HPDE6-E6E7 (cell line): ENCODE measurements around the gene GSTA4.
"Not testable (repeated sequence)": the region's sequence is repeated elsewhere in the genome, so short reads cannot be mapped to it uniquely, and the experiment has no call there.

Experiments
- DNase-seq: peaks from one replicate; pipeline ENCODE4 v3.0.0; 2011; ENCODE audit warnings: missing footprints; ENCODE audit errors: extremely low spot score

GSTA4 gene

GRCh38 chr6:52975580-52975979, 19.5 kb downstream of the GSTA4 start:
- DNase-seq = no peak

DNA sequence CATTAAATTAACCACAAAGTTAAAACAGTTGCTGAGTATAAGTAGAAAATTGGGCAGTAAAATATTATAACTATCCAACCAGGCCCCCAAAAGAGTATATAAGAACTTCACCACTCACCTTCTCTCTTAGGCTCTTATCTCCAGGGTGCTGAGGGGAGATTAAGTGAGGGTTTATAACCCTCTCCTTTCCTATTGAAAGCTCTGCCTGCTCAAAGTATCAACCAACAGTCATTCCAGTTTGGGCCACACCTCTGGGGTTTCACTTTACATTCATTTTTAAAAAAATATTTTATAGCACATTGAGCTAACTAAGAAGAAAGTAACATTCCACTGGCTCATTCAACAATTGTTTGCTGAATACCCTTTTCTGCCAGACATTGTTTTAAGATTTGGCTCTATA, 22.1 kb downstream of the GSTA4 start:
- DNase-seq = no peak

DNA sequence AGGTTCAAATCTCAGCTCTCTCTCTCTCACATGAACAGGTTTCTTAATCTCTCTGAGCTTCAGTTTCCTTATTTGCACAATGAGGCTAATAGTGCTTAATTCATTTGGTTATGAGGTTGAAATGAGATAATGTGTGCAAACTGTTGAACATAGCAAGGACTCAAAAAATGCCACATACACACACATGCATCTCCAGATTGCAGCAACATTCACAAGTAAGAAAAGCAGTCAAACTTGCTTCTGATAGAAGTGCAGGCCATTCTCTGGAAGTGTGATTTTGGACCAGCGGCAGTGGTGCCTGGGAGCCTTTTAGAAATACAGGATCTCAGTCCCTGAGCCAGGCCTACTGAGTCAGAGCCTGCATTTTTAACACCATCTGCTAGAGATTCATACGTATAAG, 25.7 kb downstream of the GSTA4 start:
- no peak for DNase-seq

- DNase-seq = no peak
These were observed 29.0 kb downstream of the GSTA4 start for GRCh38 chr6:52966101-52966500.

DNA sequence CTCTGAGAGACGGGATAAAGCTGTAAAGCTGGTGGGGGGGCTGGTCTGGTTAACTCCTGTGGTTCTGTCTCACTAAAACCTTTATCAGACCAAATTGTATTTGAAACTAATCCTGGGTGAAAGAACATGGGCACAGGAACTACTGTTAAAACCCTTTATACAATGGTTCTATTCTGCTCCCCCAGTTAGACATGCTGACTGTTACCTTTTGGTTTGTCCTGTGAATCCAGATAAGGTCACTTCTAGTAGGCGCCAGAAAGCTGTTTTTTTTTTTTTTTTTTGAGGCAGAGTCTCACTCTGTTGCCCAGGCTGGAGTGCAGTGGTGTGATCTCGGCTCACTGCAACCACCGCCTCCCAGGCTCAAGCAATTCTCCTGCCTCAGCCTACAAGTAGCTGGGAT, 29.7 kb downstream of the GSTA4 start:
- no peak for DNase-seq

GRCh38 chr6:52964318-52964717, 30.8 kb downstream of the GSTA4 start:
- DNase-seq = no peak

- no peak for DNase-seq
These were observed 32.4 kb downstream of the GSTA4 start for GRCh38 chr6:52962701-52963100.

- DNase-seq = not testable (repeated sequence)
These were observed 34.1 kb downstream of the GSTA4 start for GRCh38 chr6:52961022-52961421.

DNA sequence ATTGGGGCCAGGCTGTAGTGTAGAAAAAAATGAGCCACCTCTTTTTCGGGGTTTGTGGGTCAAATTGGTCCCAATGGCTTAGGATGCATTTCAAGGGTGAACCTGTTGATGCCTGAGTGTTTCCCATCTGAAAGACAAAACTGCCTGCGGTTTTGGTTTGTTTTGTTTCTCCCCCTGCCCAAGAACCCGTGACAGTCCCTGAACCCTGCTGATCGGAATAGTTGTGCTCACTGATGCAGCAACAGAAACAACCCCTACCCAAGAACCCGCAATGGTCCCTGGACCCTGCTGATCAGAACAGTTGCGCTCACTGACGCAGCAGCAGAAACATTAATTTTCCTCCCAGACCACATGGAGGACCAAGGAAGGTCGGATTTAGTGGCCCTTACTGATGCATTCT, 34.9 kb downstream of the GSTA4 start:
- not testable (repeated sequence) for DNase-seq

GRCh38 chr6:52958546-52959255, 36.4 kb downstream of the GSTA4 start:
- DNase-seq = no peak

DNA sequence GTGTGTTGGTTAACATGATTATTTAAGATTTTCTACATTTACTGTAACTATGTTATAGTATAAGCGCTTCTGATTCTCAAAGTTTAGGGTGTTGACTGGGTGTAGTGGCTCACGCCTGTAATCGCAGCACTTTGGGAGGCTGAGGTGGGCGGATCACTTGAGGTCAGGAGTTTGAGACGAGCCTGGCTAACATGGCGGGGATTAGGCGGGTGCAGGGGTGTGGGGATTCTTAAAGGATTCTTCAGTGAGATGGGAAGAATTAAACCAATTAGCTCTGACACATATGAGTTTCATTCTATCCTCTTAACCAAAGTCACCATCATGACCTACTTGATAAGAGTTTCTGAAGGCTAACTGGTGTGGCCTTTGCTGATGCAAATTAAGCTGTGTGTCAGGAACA, 39.2 kb downstream of the GSTA4 start:
- DNase-seq = no peak

- no peak for DNase-seq
These were observed 40.9 kb downstream of the GSTA4 start for GRCh38 chr6:52953911-52954839.

- no peak for DNase-seq
These were observed 48.8 kb downstream of the GSTA4 start for GRCh38 chr6:52946306-52946705.

DNA sequence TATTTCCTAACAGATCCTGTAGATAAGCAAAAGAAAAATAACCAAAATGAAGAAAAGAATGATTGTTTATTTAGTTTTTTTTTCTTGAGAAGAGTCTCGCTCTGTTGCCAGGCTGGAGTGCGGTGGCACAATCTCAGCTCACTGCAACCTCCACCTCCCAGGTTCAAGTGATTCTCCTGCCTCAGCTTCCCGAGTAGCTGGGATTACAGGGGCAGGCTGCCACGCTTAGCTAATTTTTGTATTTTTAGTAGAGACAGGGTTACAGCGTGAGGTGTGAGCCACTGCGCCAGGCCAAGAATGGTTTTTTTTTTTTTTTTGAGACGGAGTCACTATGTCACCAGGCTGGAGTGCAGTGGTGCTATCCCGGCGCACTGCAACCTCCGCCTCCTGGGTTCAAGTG, 52.3 kb downstream of the GSTA4 start:
- not testable (repeated sequence) for DNase-seq

DNA sequence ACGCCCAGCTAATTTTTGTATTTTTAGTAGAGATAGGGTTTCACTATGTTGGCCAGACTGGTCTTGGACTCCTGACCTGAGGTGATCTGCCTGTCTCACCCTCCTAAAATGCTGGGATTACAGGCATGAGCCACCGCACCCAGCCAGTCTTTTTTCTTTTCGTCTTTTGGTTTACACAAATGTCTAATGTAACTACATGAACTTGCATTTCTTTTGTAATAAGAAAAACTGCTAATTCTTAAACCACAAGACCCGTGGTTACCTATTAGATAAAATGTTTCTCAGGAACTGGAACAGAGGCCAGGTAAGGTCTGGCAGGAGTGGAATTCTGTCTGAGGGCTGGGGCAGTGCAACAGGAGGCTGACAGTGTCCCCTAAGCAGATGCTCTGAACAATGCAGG, 52.9 kb downstream of the GSTA4 start:
- DNase-seq = no peak

DNA sequence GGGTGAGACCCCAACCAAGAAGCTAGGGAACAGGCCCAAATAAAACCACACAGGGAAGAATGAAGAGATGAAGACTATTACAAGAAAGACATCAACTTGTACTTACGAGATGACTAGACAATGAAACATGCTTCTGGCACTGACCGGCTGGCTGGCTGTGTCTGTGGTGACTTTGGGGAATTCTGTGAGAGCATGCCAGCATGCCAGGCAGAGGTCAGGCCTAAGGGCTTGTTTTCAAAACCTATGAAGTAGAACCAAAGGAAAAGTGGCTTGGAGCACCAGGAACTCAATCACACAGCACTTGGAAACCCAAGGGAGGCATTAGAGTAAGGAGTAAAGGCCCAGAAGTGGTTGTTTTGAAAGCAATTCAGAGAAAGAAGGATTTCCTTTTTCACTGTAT, 57.2 kb downstream of the GSTA4 start:
- no peak for DNase-seq

DNA sequence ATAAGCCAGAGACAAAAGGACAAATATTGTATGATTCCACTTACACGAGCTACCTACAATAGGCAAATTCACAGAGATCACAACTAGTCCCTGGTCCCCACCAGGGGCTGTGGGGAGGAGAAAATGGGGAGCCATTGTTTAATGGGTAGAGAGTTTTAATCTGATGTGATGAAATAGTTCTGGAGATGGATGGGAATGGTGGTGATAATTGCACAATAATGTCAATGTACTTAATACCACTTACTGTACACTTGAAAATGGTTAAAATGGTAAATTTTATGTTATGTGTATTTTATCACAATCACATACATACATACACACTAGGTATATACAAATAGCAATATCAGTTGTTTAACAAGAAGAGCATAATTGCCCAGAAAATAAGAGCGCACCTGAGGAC, 61.3 kb downstream of the GSTA4 start:
- DNase-seq = no peak

DNA sequence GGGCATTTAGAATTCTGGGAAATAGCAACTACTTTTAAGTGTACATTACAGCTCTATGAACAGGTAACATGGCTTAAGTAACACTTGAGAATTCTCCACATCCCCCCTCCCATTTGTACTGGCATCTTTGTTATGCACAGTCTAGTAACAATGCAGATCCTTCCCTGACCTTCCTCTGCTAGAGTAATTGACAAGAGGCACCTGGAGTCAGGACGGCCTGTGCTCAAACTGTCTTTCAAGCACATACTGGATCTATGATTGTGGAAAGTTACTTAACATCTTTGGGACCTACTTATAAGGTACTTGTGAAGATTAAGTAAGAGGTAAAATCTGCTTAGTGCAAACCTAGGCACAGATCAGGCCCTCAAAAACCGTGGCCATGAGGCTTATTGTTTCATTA, 63.7 kb downstream of the GSTA4 start:
- no peak for DNase-seq

- DNase-seq = peak; percentile 69
These were observed 65.5 kb downstream of the GSTA4 start for GRCh38 chr6:52929321-52930164.
